ENCODE data around the gene SLC27A1. TPM values are rescaled to one million over a fixed set of nuclear protein-coding genes. Genes with fewer than 3 reads are reported as not detected.

SLC27A1 gene
- total and polyA plus RNA-seq, 10 of the 15 experiments (the other 5 are each of a cell fraction or from before 2014, with no cell fraction given): 0.11 to 2.3 (median 1.2) TPM

- Histone ChIP-seq H3K27me3 (replicated peaks in 1 of 2; ENCODE audit: control insufficient read depth in 2 of 2, insufficient read depth in 2 of 2, low read length in 1 of 2) (no peaks in the 10 kb centered on the region), H3K27ac (ENCODE audit: control insufficient read depth, insufficient read depth) (peak overlapping the region; percentile 61; the same call in 1 of the 2 replicates), H3K9ac (ENCODE audit: control insufficient read depth, insufficient read depth, low read length) (peak overlapping the region; percentile 61; the same call in 1 of the 2 replicates), H3K4me1 (ENCODE audit: control insufficient read depth, insufficient read depth, low read length) (peaks cover 22% of the 10 kb centered on the region), H2AFZ (ENCODE audit: control insufficient read depth, low read depth, low read length) (peak overlapping the region; percentile 95), H3K79me2 (ENCODE audit: control insufficient read depth, insufficient read depth, low read length) (no peaks in the 10 kb centered on the region), H4K20me1 (ENCODE audit: control insufficient read depth, insufficient read depth) (no peaks in the 10 kb centered on the region), H3K36me3 (ENCODE audit: control insufficient read depth in 2 of 2, insufficient read depth in 2 of 2, low read length in 1 of 2) (no peaks in the 10 kb centered on the region), H3K4me3 (peak overlapping the region; percentile 80; the same call in 1 of the 2 replicates), H3K4me2 (ENCODE audit: control insufficient read depth, insufficient read depth) (peak overlapping the region; percentile 99), H3K9me3 (replicated peaks; ENCODE audit: control insufficient read depth, insufficient read depth, low read length) (no peaks in the 10 kb centered on the region)
- BruUV-seq (replicated peaks): no TSS peak
- TF ChIP-seq ATF2 (IDR thresholded peaks at IDR 0.05; ENCODE audit: low read length): no peak
- TF ChIP-seq SIX5 (IDR thresholded peaks at IDR 0.05; ENCODE audit: low read depth, low read length, severe bottlenecking): no peak
- TF ChIP-seq NKRF (conservative IDR thresholded peaks at IDR 0.05): no peak
- TF ChIP-seq TARDBP (IDR thresholded peaks at IDR 0.05; ENCODE audit: borderline replicate concordance): no peak
- no peak for TF ChIP-seq PRDM15 (CRISPR knock-in tag; IDR thresholded peaks at IDR 0.05)
- TF ChIP-seq EZH2 (IDR thresholded peaks at IDR 0.05; ENCODE audit: borderline replicate concordance, control insufficient read depth, low read depth, low read length): no peak
- in situ Hi-C loops (cut with MboI): loop anchor here (5.0 kb wide), 2 partner anchors 71 to 121 kb away; no protein-coding TSS in a partner anchor
- ChIA-PET CTCF (interaction anchor here (0.6 to 6.0 kb wide), 9 partner anchors 41 to 406 kb away, joined by 3 to 36 read pairs (median 3); partner anchors contain the start of gene CCDC194), POLR2A (interaction anchor here (1.2 to 1.4 kb wide), 2 partner anchors 80 to 121 kb away, joined by 3 read pairs; no protein-coding TSS in a partner anchor), SMC1A (ENCODE audit: uncharacterized antibody, unreplicated experiment) (interaction anchor here (0.8 to 0.9 kb wide), 2 partner anchors 16 to 75 kb away, joined by 3 to 5 read pairs; no protein-coding TSS in a partner anchor), RAD21 (ENCODE audit: unreplicated experiment) (no interaction called here)
- no peak for DNase-seq (ENCODE audit: low read depth, low spot score)
- intact Hi-C loops (cut with micrococcal nuclease; ENCODE audit: unreplicated experiment): no loop called here
- no peak for FAIRE-seq
- no peak for ATAC-seq
- WGBS (ENCODE audit: insufficient coverage, insufficient replicate concordance, low lambda C conversion rate, missing lambda C conversion rate): 67% methylated on average over 25 of the region's 25 CpGs
Observed at GRCh38 chr19:17468302-17469091, 1.8 kb upstream of the SLC27A1 start.
